HFFc6 (cell line): ENCODE results near the gene NFRKB. TPM values are rescaled to one million over a fixed set of nuclear protein-coding genes. Genes with fewer than 3 reads are reported as not detected.
"Not testable (repeated sequence)": the region's sequence is repeated elsewhere in the genome, so short reads cannot be mapped to it uniquely, and the experiment has no call there.

Experiments
- DNase-seq: peaks from one replicate; pipeline ENCODE4 v3.0.0-alpha.2; 2018
- H3K27ac Mint-ChIP-seq: 2 replicates; pipeline ENCODE4 v1.8.0; 2020; ENCODE audit warnings: mild to moderate bottlenecking, mixed read lengths
- H3K27me3 Mint-ChIP-seq: 2 replicates; pipeline ENCODE4 v1.8.0; 2021; ENCODE audit warnings: mild to moderate bottlenecking, moderate library complexity, mixed read lengths; ENCODE audit not compliant: insufficient read depth
- H3K36me3 Mint-ChIP-seq: 2 replicates; pipeline ENCODE4 v1.8.0; 2021; ENCODE audit warnings: low read depth, mixed read lengths
- H3K4me1 Mint-ChIP-seq: 2 replicates; pipeline ENCODE4 v1.8.0; 2020; ENCODE audit warnings: low read depth, mixed read lengths
- H3K4me3 Mint-ChIP-seq: 2 replicates; pipeline ENCODE4 v1.8.0; 2020; ENCODE audit warnings: mild to moderate bottlenecking, moderate library complexity, mixed read lengths
- H3K9me3 Mint-ChIP-seq: 2 replicates; pipeline ENCODE4 v1.8.0; 2020; ENCODE audit warnings: mild to moderate bottlenecking, mixed read lengths
- CTCF ChIP-seq: fragments of 200-600 bp; sonication (generic); IDR thresholded peaks from 2 replicates; pipeline ENCODE4 v1.5.0; 2021; ENCODE audit warnings: antibody characterized with exemption, mild to moderate bottlenecking
- total RNA-seq, 6 experiments: library from RNA; stranded (reverse); fragmentation: NEBNext Ultra II Directional; extraction: Animal tissue kit (Norgen Biotek cat#: 25700); gene quantifications; 2 replicates in 1 of 6; 3 replicates in 5 of 6; pipeline ENCODE4 v1.2.3, GENCODE V29; 2021

The NFRKB gene
- total RNA-seq, 6 experiments from 2014 or later, result 12.6 to 16.2 (median 14.4) TPM

GRCh38 chr11:129852125-129852740 is 43.1 kb downstream of the NFRKB start:
- peaks cover 48% of the 10 kb centered on the region for H3K27me3 Mint-ChIP-seq
- no peaks in the 10 kb centered on the region for H3K9me3 Mint-ChIP-seq
- TF ChIP-seq CTCF, result no peak
- H3K4me3 Mint-ChIP-seq, result no peak overlapping the region
- no peak for DNase-seq
- no peaks in the 10 kb centered on the region for H3K36me3 Mint-ChIP-seq
- H3K27ac Mint-ChIP-seq, result no peak overlapping the region
- peaks cover 7% of the 10 kb centered on the region for H3K4me1 Mint-ChIP-seq

DNA sequence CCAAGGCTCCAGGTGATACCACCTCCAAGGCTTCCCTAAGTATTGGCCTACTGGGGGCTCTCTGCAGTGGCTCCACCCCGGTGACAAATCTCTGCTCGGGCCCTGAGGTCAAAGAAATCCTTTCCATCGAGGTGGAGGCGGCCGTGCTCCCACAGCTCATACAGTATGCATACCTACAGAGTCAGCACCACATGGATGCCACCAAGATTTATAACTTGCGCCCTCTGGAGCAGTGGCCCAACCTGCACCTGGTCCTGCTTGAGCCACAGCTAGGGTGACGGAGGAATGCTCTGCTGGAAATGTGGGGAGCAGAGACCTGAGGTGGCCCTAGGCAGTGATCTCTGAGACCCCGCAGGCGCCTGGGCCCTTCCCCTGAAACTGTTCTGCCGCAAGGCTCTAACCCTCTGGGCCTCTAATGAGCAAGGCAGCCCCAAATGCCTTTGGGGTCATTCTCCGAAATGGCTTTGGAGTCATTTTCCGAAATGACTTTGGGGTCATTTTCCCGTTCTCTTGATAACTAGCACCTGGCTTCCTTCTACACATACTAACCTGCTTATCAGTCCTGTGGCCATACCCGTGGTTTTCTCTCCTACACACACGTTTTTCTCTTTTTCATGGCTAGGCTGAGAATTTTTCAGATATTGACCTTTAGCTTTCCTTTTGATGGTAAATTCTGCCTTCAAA is 45.8 kb downstream of the NFRKB start:
- H3K4me3 Mint-ChIP-seq, result no peak overlapping the region
- H3K36me3 Mint-ChIP-seq, result no peaks in the 10 kb centered on the region
- no peaks in the 10 kb centered on the region for H3K9me3 Mint-ChIP-seq
- no peak overlapping the region for H3K27ac Mint-ChIP-seq
- H3K4me1 Mint-ChIP-seq, result peaks cover 26% of the 10 kb centered on the region
- peaks cover 49% of the 10 kb centered on the region for H3K27me3 Mint-ChIP-seq
- no peak for TF ChIP-seq CTCF
- no peak for DNase-seq

- not testable (repeated sequence) for H3K27ac Mint-ChIP-seq, DNase-seq, H3K9me3 Mint-ChIP-seq, H3K36me3 Mint-ChIP-seq, H3K4me3 Mint-ChIP-seq
- H3K4me1 Mint-ChIP-seq, result peaks cover 19% of the 10 kb centered on the region
- H3K27me3 Mint-ChIP-seq, result peaks cover 34% of the 10 kb centered on the region
Measured at GRCh38 chr11:129847361-129847760, 48.0 kb downstream of the NFRKB start.

DNA sequence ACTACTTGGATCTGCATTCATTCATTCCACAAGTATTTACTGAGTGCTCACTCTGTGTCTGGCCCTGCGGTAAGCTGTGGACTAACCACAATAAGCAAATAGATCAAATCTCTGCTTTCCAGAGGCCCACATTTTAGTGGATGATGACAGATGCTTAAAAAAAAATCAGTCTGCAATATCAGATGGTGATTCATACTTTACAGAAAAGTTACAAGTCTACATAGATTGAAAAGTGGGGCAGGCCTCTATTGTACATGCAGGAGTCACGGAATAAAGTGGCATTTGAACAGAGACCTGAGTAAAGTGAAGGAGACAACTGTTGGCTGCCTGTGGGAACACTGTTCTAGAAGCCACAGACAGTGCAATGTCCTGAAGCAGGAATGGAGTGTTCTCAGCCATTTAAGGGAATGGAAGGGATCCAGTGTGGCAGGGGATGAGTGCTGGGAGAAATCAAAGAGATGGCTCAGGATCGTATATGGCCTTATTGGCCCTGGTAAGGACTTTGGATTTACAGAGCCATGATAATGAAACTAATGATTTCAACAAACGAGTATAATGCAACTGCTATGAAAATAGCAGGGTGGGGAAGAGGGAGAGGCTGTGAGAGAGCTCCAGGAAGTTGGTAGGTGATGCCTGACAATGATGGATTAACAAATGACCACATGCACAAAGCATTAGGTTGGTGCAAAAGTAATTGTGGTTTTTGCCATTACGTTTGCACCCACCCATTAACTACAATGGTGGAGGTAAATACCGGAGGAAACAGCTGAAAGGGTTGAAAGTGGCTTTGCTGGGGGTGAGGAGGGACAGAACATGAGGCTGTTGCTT is 48.7 kb downstream of the NFRKB start:
- Mint-ChIP-seq H3K27ac (peak overlapping the region; percentile 46), H3K4me3 (peak overlapping the region; percentile 77)

More for the DNA sequence above, 48.7 kb downstream of the NFRKB start:
- DNase-seq, result peak; percentile 96
- H3K4me1 Mint-ChIP-seq, result peaks cover 19% of the 10 kb centered on the region
- no peaks in the 10 kb centered on the region for H3K36me3 Mint-ChIP-seq
- peaks cover 39% of the 10 kb centered on the region for H3K27me3 Mint-ChIP-seq
- no peaks in the 10 kb centered on the region for H3K9me3 Mint-ChIP-seq
- no peak for TF ChIP-seq CTCF

Other genes starting within 250 kb of the NFRKB start
- not detected for gene TMEM45B, start 79.7 kb downstream of the NFRKB start, total RNA-seq
- 1 to 10 TPM; 7.0 to 8.6 (median 7.8) TPM for gene PRDM10, start 107.3 kb upstream of the NFRKB start, total RNA-seq
- gene APLP2, start 174.3 kb upstream of the NFRKB start, total RNA-seq, result 100 to 1,000 TPM; 333 to 490 (median 458) TPM